Left ventricle myocardium inferior (tissue), 1 donor: Measurements from ENCODE around the gene ARMC5. TPM values are rescaled to one million over a fixed set of nuclear protein-coding genes. Genes with fewer than 3 reads are reported as not detected.

ENCODE experiments used
- DNase-seq: peaks from one replicate; pipeline ENCODE4 v3.0.0-alpha.2; 2020
- H3K27ac ChIP-seq: fragments of 200-600 bp; replicated peaks from 2 replicates; pipeline ENCODE4 v1.8.0; 2021
- H3K27me3 ChIP-seq: fragments of 200-600 bp; 2 replicates; pipeline ENCODE4 v1.8.0; 2021; ENCODE audit warnings: low read depth
- H3K36me3 ChIP-seq: fragments of 200-600 bp; 2 replicates; pipeline ENCODE4 v1.8.0; 2021
- H3K4me1 ChIP-seq: fragments of 200-600 bp; 2 replicates; pipeline ENCODE4 v1.8.0; 2021
- H3K4me3 ChIP-seq: fragments of 200-600 bp; 2 replicates; pipeline ENCODE4 v1.8.0; 2021; ENCODE audit warnings: mild to moderate bottlenecking, moderate library complexity
- H3K9me3 ChIP-seq: fragments of 200-600 bp; replicated peaks from 2 replicates; pipeline ENCODE4 v1.8.0; 2021
- CTCF ChIP-seq: fragments of 200-600 bp; IDR thresholded peaks from 2 replicates; pipeline ENCODE4 v1.8.0; 2021; ENCODE audit warnings: antibody characterized with exemption, mild to moderate bottlenecking, borderline replicate concordance
- intact Hi-C: fragments of 100-400 bp; cut with micrococcal nuclease; formaldehyde crosslinking; loops from one replicate; pipeline ENCODE4 v1.11.0; 2022
- total RNA-seq: library from RNA; stranded (reverse); fragmentation: NEBNext Ultra II Directional; extraction: Animal tissue kit (Norgen Biotek cat#: 25700); gene quantifications from one replicate; pipeline ENCODE4 v1.2.1, GENCODE V29; 2021
- donor health status: DM: no; HTN: yes; CAD: no; lungs with severe emphysema.

ARMC5 gene
- total RNA-seq, 1 donor from 2014 or later = 5.8 TPM

- H3K4me3 ChIP-seq = peak overlapping the region; percentile 14
- intact Hi-C loops = loop anchor here (10.0 kb wide), 1 partner anchor 469 kb away; the partner anchor contains the start of gene HSD3B7
- peak overlapping the region; percentile 72 for H3K27ac ChIP-seq
- no peak for TF ChIP-seq CTCF
- DNase-seq = no peak
- peaks cover 73% of the 10 kb centered on the region for H3K4me1 ChIP-seq
- no peaks in the 10 kb centered on the region for H3K9me3 ChIP-seq
- H3K36me3 ChIP-seq = no peaks in the 10 kb centered on the region
- H3K27me3 ChIP-seq = no peaks in the 10 kb centered on the region
These were observed 5.8 kb upstream of the ARMC5 start for GRCh38 chr16:31453255-31454204.

GRCh38 chr16:31455601-31456314, 3.5 kb upstream of the ARMC5 start:
- H3K4me1 ChIP-seq = peaks cover 88% of the 10 kb centered on the region
- peak; percentile 32 for TF ChIP-seq CTCF
- H3K27ac ChIP-seq = no peak overlapping the region
- no peak for DNase-seq
- H3K9me3 ChIP-seq = no peaks in the 10 kb centered on the region
- peak overlapping the region; percentile 6 for H3K4me3 ChIP-seq
- no peaks in the 10 kb centered on the region for H3K36me3 ChIP-seq
- H3K27me3 ChIP-seq = no peaks in the 10 kb centered on the region
- intact Hi-C loops = loop anchor here (10.0 kb wide), 1 partner anchor 471 kb away; the partner anchor contains the start of gene HSD3B7

GRCh38 chr16:31456988-31457360, 2.3 kb upstream of the ARMC5 start:
- peak overlapping the region; percentile 99 for H3K27ac ChIP-seq

GRCh38 chr16:31458073-31458843, 1.0 kb upstream of the ARMC5 start:
- Histone ChIP-seq H3K36me3 (peaks cover 16% of the 10 kb centered on the region), H3K9me3 (no peaks in the 10 kb centered on the region), H3K4me1 (peaks cover 70% of the 10 kb centered on the region), H3K27ac (peak overlapping the region; percentile 99), H3K4me3 (peak overlapping the region; percentile 83), H3K27me3 (no peaks in the 10 kb centered on the region)
- no peak for DNase-seq
- intact Hi-C loops = loop anchor here (10.0 kb wide), 1 partner anchor 473 kb away; the partner anchor contains the start of gene HSD3B7
- peak; percentile 45 for TF ChIP-seq CTCF

More at GRCh38 chr16:31456988-31457360, 2.3 kb upstream of the ARMC5 start:
- DNase-seq = no peak
- peaks cover 82% of the 10 kb centered on the region for H3K4me1 ChIP-seq
- no peaks in the 10 kb centered on the region for H3K27me3 ChIP-seq
- no peaks in the 10 kb centered on the region for H3K9me3 ChIP-seq
- intact Hi-C loops = loop anchor here (10.0 kb wide), 1 partner anchor 472 kb away; the partner anchor contains the start of gene HSD3B7
- TF ChIP-seq CTCF = no peak
- H3K4me3 ChIP-seq = peak overlapping the region; percentile 83
- H3K36me3 ChIP-seq = peaks cover 3% of the 10 kb centered on the region
